Endothelial cell (in vitro differentiated cells): ENCODE results near the gene SCYGR6. TPM values are rescaled to one million over a fixed set of nuclear protein-coding genes. Genes with fewer than 3 reads are reported as not detected.

ENCODE experiments used
- DNase-seq: peaks from one replicate; pipeline ENCODE4 v3.0.0; 2021; ENCODE audit warnings: low spot score
- H3K27ac Mint-ChIP-seq: one replicate; pipeline ENCODE4 v1.8.0; 2021; ENCODE audit warnings: mixed read lengths, inconsistent platforms; ENCODE audit not compliant: unreplicated experiment
- H3K27me3 Mint-ChIP-seq: one replicate; pipeline ENCODE4 v1.8.0; 2021; ENCODE audit warnings: mild to moderate bottlenecking, moderate library complexity, mixed read lengths, inconsistent platforms; ENCODE audit not compliant: unreplicated experiment
- H3K36me3 Mint-ChIP-seq: one replicate; pipeline ENCODE4 v1.8.0; 2021; ENCODE audit warnings: mild to moderate bottlenecking, low read depth, mixed read lengths, inconsistent platforms; ENCODE audit not compliant: unreplicated experiment
- H3K4me1 Mint-ChIP-seq: one replicate; pipeline ENCODE4 v1.8.0; 2021; ENCODE audit warnings: mild to moderate bottlenecking, mixed read lengths, inconsistent platforms; ENCODE audit not compliant: unreplicated experiment
- H3K4me3 Mint-ChIP-seq: one replicate; pipeline ENCODE4 v1.8.0; 2021; ENCODE audit warnings: mild to moderate bottlenecking, mixed read lengths, inconsistent platforms; ENCODE audit not compliant: unreplicated experiment
- H3K9me3 Mint-ChIP-seq: one replicate; pipeline ENCODE4 v1.8.0; 2021; ENCODE audit warnings: mixed read lengths, inconsistent platforms; ENCODE audit not compliant: unreplicated experiment
- CTCF ChIP-seq: fragments of 200-600 bp; sonication (generic); IDR thresholded peaks from one replicate; pipeline ENCODE4 v1.5.0; 2021; ENCODE audit warnings: antibody characterized with exemption; ENCODE audit not compliant: unreplicated experiment
- total RNA-seq: library from RNA; stranded (reverse); fragmentation: NEBNext Ultra II Directional; extraction: Animal tissue kit (Norgen Biotek cat#: 25700); gene quantifications from one replicate; pipeline ENCODE4 v1.2.1, GENCODE V29; 2021; ENCODE audit not compliant: unreplicated experiment

The SCYGR6 gene
- total RNA-seq, 1 donor from 2014 or later, result not detected

GRCh38 chr2:227710986-227711385 is 13.6 kb downstream of the SCYGR6 start:
- Mint-ChIP-seq H3K36me3 (no peaks in the 10 kb centered on the region), H3K4me3 (no peak overlapping the region), H3K27me3 (no peaks in the 10 kb centered on the region), H3K4me1 (peaks cover 6% of the 10 kb centered on the region), H3K9me3 (no peaks in the 10 kb centered on the region), H3K27ac (no peak overlapping the region)
- no peak for DNase-seq
- no peak for TF ChIP-seq CTCF

- Mint-ChIP-seq H3K27me3 (peaks cover 2% of the 10 kb centered on the region), H3K4me3 (no peak overlapping the region), H3K9me3 (no peaks in the 10 kb centered on the region), H3K4me1 (no peaks in the 10 kb centered on the region), H3K27ac (no peak overlapping the region), H3K36me3 (no peaks in the 10 kb centered on the region)
- TF ChIP-seq CTCF, result no peak
- DNase-seq, result no peak
Measured at GRCh38 chr2:227707390-227707789, 17.2 kb downstream of the SCYGR6 start.

GRCh38 chr2:227706859-227707258 is 17.7 kb downstream of the SCYGR6 start:
- TF ChIP-seq CTCF, result no peak
- Mint-ChIP-seq H3K36me3 (no peaks in the 10 kb centered on the region), H3K27me3 (peaks cover 2% of the 10 kb centered on the region), H3K27ac (no peak overlapping the region), H3K4me3 (no peak overlapping the region), H3K9me3 (no peaks in the 10 kb centered on the region), H3K4me1 (no peaks in the 10 kb centered on the region)
- DNase-seq, result no peak

GRCh38 chr2:227703961-227704360 is 20.6 kb downstream of the SCYGR6 start:
- Mint-ChIP-seq H3K27me3 (peaks cover 2% of the 10 kb centered on the region), H3K9me3 (no peaks in the 10 kb centered on the region), H3K4me3 (no peak overlapping the region), H3K27ac (no peak overlapping the region), H3K4me1 (no peaks in the 10 kb centered on the region), H3K36me3 (no peaks in the 10 kb centered on the region)
- no peak for TF ChIP-seq CTCF
- DNase-seq, result no peak

DNA sequence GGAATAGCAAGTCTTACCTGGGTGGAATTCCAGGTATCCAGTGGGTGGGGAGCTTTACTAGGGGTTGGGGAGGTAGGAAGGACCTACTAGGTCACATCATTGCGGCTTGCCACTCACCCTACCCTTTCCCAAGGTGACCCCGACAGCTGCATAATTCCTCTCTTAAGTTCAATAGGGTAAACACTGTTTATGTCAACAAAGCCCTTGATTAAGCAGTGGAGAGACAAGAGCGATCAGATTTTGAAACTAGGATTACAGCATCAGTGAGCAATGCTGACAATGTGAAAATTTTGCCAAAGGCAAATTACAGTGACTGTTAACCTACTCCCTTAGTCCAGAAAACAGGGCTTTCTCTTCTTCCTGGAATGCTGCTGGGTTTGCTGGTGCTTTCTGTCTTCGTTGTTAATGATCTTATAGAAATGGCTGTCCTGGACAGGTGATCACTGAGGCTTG is 21.3 kb downstream of the SCYGR6 start:
- Mint-ChIP-seq H3K4me1 (no peaks in the 10 kb centered on the region), H3K27me3 (peaks cover 2% of the 10 kb centered on the region), H3K27ac (no peak overlapping the region), H3K4me3 (no peak overlapping the region), H3K9me3 (no peaks in the 10 kb centered on the region), H3K36me3 (no peaks in the 10 kb centered on the region)
- no peak for TF ChIP-seq CTCF
- DNase-seq, result no peak
